Measurements from ENCODE around the gene TSPAN9. TPM values are rescaled to one million over a fixed set of nuclear protein-coding genes. Genes with fewer than 3 reads are reported as not detected.

Gene TSPAN9
- total and polyA plus RNA-seq, 2 experiments from 2014 or later = 6.0 to 31.5 TPM

GRCh38 chr12:3271639-3272038, 194.5 kb downstream of the TSPAN9 start:
- Histone ChIP-seq H3K9me2 (ENCODE audit: insufficient read depth) (no peaks in the 10 kb centered on the region), H3K4me3 (no peak overlapping the region), H3K79me2 (replicated peaks; ENCODE audit: insufficient read depth) (no peaks in the 10 kb centered on the region), H3K36me3 (ENCODE audit: insufficient read depth) (no peaks in the 10 kb centered on the region), H3K4me2 (no peak overlapping the region), H3K27me3 (ENCODE audit: insufficient read depth) (no peaks in the 10 kb centered on the region), H2AFZ (no peak overlapping the region), H3K4me1 (ENCODE audit: insufficient read depth) (no peaks in the 10 kb centered on the region; the same call in none of the 2 replicates), H3K27ac (ENCODE audit: low read depth) (no peak overlapping the region), H4K20me1 (replicated peaks; ENCODE audit: insufficient read depth) (no peaks in the 10 kb centered on the region; the same call in 1 of the 2 replicates), H3F3A (replicated peaks; ENCODE audit: low read depth) (no peaks in the 10 kb centered on the region)
- no peaks in the 10 kb centered on the region for H3K9me3 Mint-ChIP-seq
- no peaks in the 10 kb centered on the region for H3K36me3 Mint-ChIP-seq (ENCODE audit: low read depth)
- TF ChIP-seq POLR2AphosphoS5 (IDR thresholded peaks at IDR 0.05; ENCODE audit: low read depth) (no peak), NANOG (IDR thresholded peaks at IDR 0.05; ENCODE audit: borderline replicate concordance) (no peak), CREB1 (CRISPR knock-in tag; IDR thresholded peaks at IDR 0.05; ENCODE audit: low read depth) (no peak), REST (IDR thresholded peaks at IDR 0.05; ENCODE audit: unreplicated experiment) (no peak), ZNF331 (CRISPR knock-in tag; IDR thresholded peaks at IDR 0.05; ENCODE audit: low read depth) (no peak), EZH2phosphoT487 (IDR thresholded peaks at IDR 0.05; ENCODE audit: unreplicated experiment) (no peak), JUNB (IDR thresholded peaks at IDR 0.05; ENCODE audit: unreplicated experiment) (no peak), ETS1 (IDR thresholded peaks at IDR 0.05) (no peak), ZNF462 (CRISPR knock-in tag; IDR thresholded peaks at IDR 0.05) (no peak)
- peak; percentile 22 for ATAC-seq
- peaks cover 7% of the 10 kb centered on the region for H3K27me3 Mint-ChIP-seq (ENCODE audit: insufficient read depth, low read depth, poor library complexity)
- no peak overlapping the region for H3K27ac Mint-ChIP-seq
- H3K4me3 Mint-ChIP-seq = no peak overlapping the region
- DNase-seq (ENCODE audit: low spot score) = no peak
- peaks cover 21% of the 10 kb centered on the region for H3K4me1 Mint-ChIP-seq
